Liver (tissue), 3 donors: ENCODE measurements around the gene ERN2.
"Not testable (repeated sequence)": the region's sequence is repeated elsewhere in the genome, so short reads cannot be mapped to it uniquely, and the experiment has no call there.

Source experiments
- CTCF ChIP-seq: fragments of 150-350 bp; IDR thresholded peaks from 2 replicates; pipeline ENCODE4 v1.5.1; 2017; ENCODE audit warnings: improper control_type of control experiment, low read depth, low read length; ENCODE audit not compliant: missing input control
- NR2F2 ChIP-seq: IDR thresholded peaks from 2 replicates; pipeline ENCODE4 v1.6.1; 2016; ENCODE audit warnings: antibody characterized with exemption
- TAF1 ChIP-seq: conservative IDR thresholded peaks from 2 replicates; pipeline ENCODE4 v1.6.1; 2016; ENCODE audit warnings: antibody characterized with exemption, mild to moderate bottlenecking
- YY1 ChIP-seq: IDR thresholded peaks from 2 replicates; pipeline ENCODE4 v1.6.1; 2016; ENCODE audit warnings: antibody characterized with exemption, mild to moderate bottlenecking
- TF ChIP-seq, protein P1 (sequence below): IDR thresholded peaks from 2 replicates; pipeline ENCODE4 v1.6.1; 2016; ENCODE audit warnings: antibody characterized with exemption, mild to moderate bottlenecking
- TF ChIP-seq, protein P2 (sequence below): IDR thresholded peaks from 2 replicates; pipeline ENCODE4 v1.6.1; 2016; ENCODE audit warnings: antibody characterized with exemption
- donor health status: healthy.
- donor health status: healthy.

- TF ChIP-seq CTCF, YY1, NR2F2, TAF1: not testable (repeated sequence)
- TF ChIP-seq, protein P1, sequence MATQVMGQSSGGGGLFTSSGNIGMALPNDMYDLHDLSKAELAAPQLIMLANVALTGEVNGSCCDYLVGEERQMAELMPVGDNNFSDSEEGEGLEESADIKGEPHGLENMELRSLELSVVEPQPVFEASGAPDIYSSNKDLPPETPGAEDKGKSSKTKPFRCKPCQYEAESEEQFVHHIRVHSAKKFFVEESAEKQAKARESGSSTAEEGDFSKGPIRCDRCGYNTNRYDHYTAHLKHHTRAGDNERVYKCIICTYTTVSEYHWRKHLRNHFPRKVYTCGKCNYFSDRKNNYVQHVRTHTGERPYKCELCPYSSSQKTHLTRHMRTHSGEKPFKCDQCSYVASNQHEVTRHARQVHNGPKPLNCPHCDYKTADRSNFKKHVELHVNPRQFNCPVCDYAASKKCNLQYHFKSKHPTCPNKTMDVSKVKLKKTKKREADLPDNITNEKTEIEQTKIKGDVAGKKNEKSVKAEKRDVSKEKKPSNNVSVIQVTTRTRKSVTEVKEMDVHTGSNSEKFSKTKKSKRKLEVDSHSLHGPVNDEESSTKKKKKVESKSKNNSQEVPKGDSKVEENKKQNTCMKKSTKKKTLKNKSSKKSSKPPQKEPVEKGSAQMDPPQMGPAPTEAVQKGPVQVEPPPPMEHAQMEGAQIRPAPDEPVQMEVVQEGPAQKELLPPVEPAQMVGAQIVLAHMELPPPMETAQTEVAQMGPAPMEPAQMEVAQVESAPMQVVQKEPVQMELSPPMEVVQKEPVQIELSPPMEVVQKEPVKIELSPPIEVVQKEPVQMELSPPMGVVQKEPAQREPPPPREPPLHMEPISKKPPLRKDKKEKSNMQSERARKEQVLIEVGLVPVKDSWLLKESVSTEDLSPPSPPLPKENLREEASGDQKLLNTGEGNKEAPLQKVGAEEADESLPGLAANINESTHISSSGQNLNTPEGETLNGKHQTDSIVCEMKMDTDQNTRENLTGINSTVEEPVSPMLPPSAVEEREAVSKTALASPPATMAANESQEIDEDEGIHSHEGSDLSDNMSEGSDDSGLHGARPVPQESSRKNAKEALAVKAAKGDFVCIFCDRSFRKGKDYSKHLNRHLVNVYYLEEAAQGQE: not testable (repeated sequence)
- TF ChIP-seq, protein P2, sequence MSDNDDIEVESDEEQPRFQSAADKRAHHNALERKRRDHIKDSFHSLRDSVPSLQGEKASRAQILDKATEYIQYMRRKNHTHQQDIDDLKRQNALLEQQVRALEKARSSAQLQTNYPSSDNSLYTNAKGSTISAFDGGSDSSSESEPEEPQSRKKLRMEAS: not testable (repeated sequence)
Measured at GRCh38 chr16:23751053-23751452, 38.0 kb upstream of the ERN2 start.
